HepG2 (cell line): ENCODE results near the gene ZBTB7C. TPM values are rescaled to one million over a fixed set of nuclear protein-coding genes. Genes with fewer than 3 reads are reported as not detected.

Source experiments
- ATAC-seq: fragments of 200-7000 bp; cut with Tn5 transposase; 3 replicates; pipeline ENCODE4 v1.9.1; 2020; ENCODE audit warnings: mild to moderate bottlenecking, moderate library complexity
- BruUV-seq: library from RNA; stranded (reverse); fragments of 400-500 nt; replicated peaks from 2 replicates; lab custom pipeline; 2021; lab: Mats Ljungman, UMichigan
- CTCF ChIA-PET: fragments of 300-600 bp; formaldehyde crosslinking; extraction: SDS; loops from one replicate; lab custom pipeline; 2021; ENCODE audit warnings: low total read pairs, inconsistent platforms, low intra/inter-chr PET ratio; lab: Yijun Ruan, JAX
- POLR2A ChIA-PET: fragments of 350-600 bp; sonication (Branson Sonifier 250); formaldehyde crosslinking; loops from one replicate; lab custom pipeline; 2020; ENCODE audit warnings: antibody characterized with exemption, inconsistent platforms; lab: Yijun Ruan, JAX
- DNase-seq: peaks from one replicate; pipeline ENCODE4 v3.0.0-alpha.2; 2015; ENCODE audit warnings: low spot score
- FAIRE-seq: peaks from 3 replicates; lab custom pipeline; 2011; peaks lifted over from hg19 to GRCh38; lab: Jason Lieb, UNC
- H2AFZ ChIP-seq: one replicate; pipeline ENCODE4 v1.6.1; 2011; ENCODE audit warnings: low read length, inconsistent platforms
- H3K27ac ChIP-seq: fragments of 300-600 bp; 3 replicates; pipeline ENCODE4 v1.8.0; 2011; ENCODE audit warnings: mixed run types, mild to moderate bottlenecking, mixed read lengths, low read length, inconsistent platforms; ENCODE audit not compliant: insufficient read depth; ENCODE audit errors: extremely low read length
- H3K27me3 ChIP-seq, 2 experiments: fragments of 200-600 bp in 1 of 2; 2 replicates in 1 of 2; 3 replicates in 1 of 2; pipeline versions ENCODE4 v1.6.0 to v1.8.0; 2011; ENCODE audit warnings: low read length in 2 of 2, mild to moderate bottlenecking in 2 of 2, moderate library complexity in 2 of 2, inconsistent platforms in 1 of 2; ENCODE audit not compliant: insufficient read depth in 2 of 2, control insufficient read depth in 1 of 2
- H3K36me3 ChIP-seq, 2 experiments: fragments of 200-600 bp in 1 of 2; replicated peaks in 1 of 2; 2 replicates in 1 of 2; 3 replicates in 1 of 2; pipeline versions ENCODE4 v1.5.1 to v1.8.0; 2011; ENCODE audit warnings: low read length in 2 of 2, inconsistent platforms in 1 of 2; ENCODE audit not compliant: insufficient read depth in 2 of 2, control insufficient read depth in 1 of 2
- H3K4me1 ChIP-seq: 2 replicates; pipeline ENCODE4 v1.5.1; 2012; ENCODE audit warnings: low read length, inconsistent platforms; ENCODE audit not compliant: insufficient read depth
- H3K4me2 ChIP-seq: 2 replicates; pipeline ENCODE4 v1.6.0; 2011; ENCODE audit warnings: low read depth, low read length, inconsistent platforms
- H3K4me3 ChIP-seq, 3 experiments: fragments of 200-600 bp in 1 of 3; sonication (generic), shearing (Covaris generic) in 1 of 3; replicated peaks in 1 of 3; 2 replicates each; pipeline ENCODE4 v1.5.1; 2011 to 2016; ENCODE audit warnings: low read length in 3 of 3, inconsistent platforms in 2 of 3, low read depth in 2 of 3, mild to moderate bottlenecking in 2 of 3, control low read depth in 1 of 3, mixed read lengths in 1 of 3; ENCODE audit not compliant: insufficient read depth in 1 of 3
- H3K79me2 ChIP-seq: one replicate; pipeline ENCODE4 v1.6.1; 2011; ENCODE audit warnings: low read length, inconsistent platforms; ENCODE audit not compliant: insufficient read depth
- H3K9ac ChIP-seq: 2 replicates; pipeline ENCODE4 v1.6.0; 2011; ENCODE audit warnings: mild to moderate bottlenecking, low read depth, low read length, inconsistent platforms; ENCODE audit not compliant: insufficient read depth
- H3K9me3 ChIP-seq: 2 replicates; pipeline ENCODE4 v1.5.1; 2012; ENCODE audit warnings: mild to moderate bottlenecking, low read length
- H4K20me1 ChIP-seq: 2 replicates; pipeline ENCODE4 v1.6.0; 2011; ENCODE audit warnings: inconsistent platforms, mild to moderate bottlenecking, low read length, moderate library complexity; ENCODE audit not compliant: insufficient read depth
- CENPX ChIP-seq: sonication (generic); formaldehyde crosslinking; IDR thresholded peaks from 2 replicates; pipeline ENCODE4 v1.9.0; 2021; ENCODE audit warnings: mild to moderate bottlenecking, missing genetic modification reagents, moderate library complexity
- ERF ChIP-seq: IDR thresholded peaks from 2 replicates; pipeline ENCODE4 v1.6.1; 2018; ENCODE audit warnings: missing biosample characterization, missing genetic modification reagents
- ESRRA ChIP-seq: sonication (generic); formaldehyde crosslinking; IDR thresholded peaks from 2 replicates; pipeline ENCODE4 v1.5.1; 2020; ENCODE audit warnings: mild to moderate bottlenecking, low read depth, missing genetic modification reagents
- GATA4 ChIP-seq: sonication (generic); IDR thresholded peaks from 2 replicates; pipeline ENCODE4 v1.6.1; 2016; ENCODE audit warnings: antibody characterized with exemption, low read depth, borderline replicate concordance
- MXD4 ChIP-seq: IDR thresholded peaks from 2 replicates; pipeline ENCODE4 v1.6.1; 2016; ENCODE audit warnings: mild to moderate bottlenecking, missing biosample characterization, missing genetic modification reagents
- NR2F6 ChIP-seq, 2 experiments: IDR thresholded peaks; 2 replicates each; pipeline ENCODE4 v1.6.1; 2016; ENCODE audit warnings: antibody characterized with exemption in 1 of 2, mild to moderate bottlenecking in 1 of 2
- PHF20 ChIP-seq: sonication (generic); formaldehyde crosslinking; IDR thresholded peaks from 2 replicates; pipeline ENCODE4 v1.5.0; 2020; ENCODE audit warnings: mild to moderate bottlenecking, missing genetic modification reagents
- RFX3 ChIP-seq: IDR thresholded peaks from 2 replicates; pipeline ENCODE4 v1.6.1; 2016; ENCODE audit warnings: missing biosample characterization, missing genetic modification reagents
- THAP11 ChIP-seq: IDR thresholded peaks from 2 replicates; pipeline ENCODE4 v1.6.1; 2016; ENCODE audit warnings: missing biosample characterization, missing genetic modification reagents
- ZFP62 ChIP-seq: sonication (generic); formaldehyde crosslinking; IDR thresholded peaks from 2 replicates; pipeline ENCODE4 v1.4.0; 2020; ENCODE audit warnings: missing genetic modification reagents
- ZIK1 ChIP-seq: sonication (generic); formaldehyde crosslinking; IDR thresholded peaks from 2 replicates; pipeline ENCODE4 v1.5.0; 2020; ENCODE audit warnings: mild to moderate bottlenecking, low read depth, missing genetic modification reagents, borderline replicate concordance
- ZNF580 ChIP-seq: IDR thresholded peaks from 2 replicates; pipeline ENCODE4 v1.6.1; 2016; ENCODE audit warnings: low read depth, borderline replicate concordance
- ZNF737 ChIP-seq: sonication (generic); formaldehyde crosslinking; IDR thresholded peaks from 2 replicates; pipeline ENCODE4 v1.5.0; 2020; ENCODE audit warnings: missing genetic modification reagents, mild to moderate bottlenecking, borderline replicate concordance
- ZNF780A ChIP-seq: sonication (generic); formaldehyde crosslinking; IDR thresholded peaks from 2 replicates; pipeline ENCODE4 v1.8.0; 2022; ENCODE audit warnings: mild to moderate bottlenecking, missing genetic modification reagents, moderate library complexity
- ZSCAN5A ChIP-seq: sonication (generic); formaldehyde crosslinking; IDR thresholded peaks from 2 replicates; pipeline ENCODE4 v1.8.0; 2022; ENCODE audit warnings: mild to moderate bottlenecking, missing genetic modification reagents, borderline replicate concordance
- WGBS: methylation state at CpG from one replicate; pipeline ENCODE4 v1.1.6; 2017; ENCODE audit warnings: low lambda C conversion rate; 5-methylcytosine and 5-hydroxymethylcytosine counted together
- in situ Hi-C: cut with HindIII; loops from 2 replicates; pipeline ENCODE4 v1.10.0; 2017; ENCODE audit warnings: low pct_unique_long_range_greater_than_20kb; ENCODE audit not compliant: extremely low pct_ligation_motif_present
- intact Hi-C: fragments of 100-400 bp; cut with micrococcal nuclease; formaldehyde crosslinking; loops from one replicate; pipeline ENCODE4 v1.10.0; 2022; ENCODE audit not compliant: unreplicated experiment
- polyA plus RNA-seq, 8 experiments: library from polyadenylated mRNA; depleted of rRNA in 3 of 8; stranded (reverse) in 7 of 8; unstranded in 1 of 8; fragments of >200 nt; fragmentation: Illumina TruSeq in 4 of 8; extraction: Trizol in 4 of 8; gene quantifications; 2 replicates each; pipeline versions ENCODE4 v1.2.1 to v1.2.3, GENCODE V29; 2011 to 2016; ENCODE audit warnings: low read depth in 4 of 8, missing spikeins in 1 of 8, mixed read lengths in 1 of 8; ENCODE audit not compliant: insufficient read depth in 1 of 8
- total RNA-seq, 5 experiments: library from RNA; depleted of rRNA; stranded (reverse); fragments of >200 nt; fragmentation: Illumina TruSeq; extraction: Trizol; gene quantifications; 2 replicates each; pipeline ENCODE4 v1.2.3, GENCODE V29; 2016; ENCODE audit warnings: low read depth in 1 of 5
- TF ChIP-seq, protein P1 (sequence below): sonication (generic); formaldehyde crosslinking; IDR thresholded peaks from 2 replicates; pipeline ENCODE4 v1.8.0; 2022; ENCODE audit warnings: mild to moderate bottlenecking, missing genetic modification reagents, moderate library complexity
- TF ChIP-seq, protein P2 (sequence below): sonication (generic); formaldehyde crosslinking; IDR thresholded peaks from 2 replicates; pipeline ENCODE4 v1.5.1; 2020; ENCODE audit warnings: mild to moderate bottlenecking, missing genetic modification reagents, borderline replicate concordance

Gene ZBTB7C
- total and polyA plus RNA-seq, 2 of the 13 experiments (the other 11 are each of a cell fraction or from before 2014, with no cell fraction given) = 0.01 to 0.04 TPM

- ATAC-seq (no peak), FAIRE-seq (no peak)
- Histone ChIP-seq H3K27me3 (no peaks in the 10 kb centered on the region), H4K20me1 (no peaks in the 10 kb centered on the region), H3K79me2 (no peaks in the 10 kb centered on the region), H3K27ac (no peak overlapping the region), H2AFZ (no peak overlapping the region), H3K4me1 (peaks cover 51% of the 10 kb centered on the region), H3K4me2 (no peak overlapping the region), H3K9ac (no peak overlapping the region)
- intact Hi-C loops = no loop called here
- POLR2A ChIA-PET = no interaction called here
- TF ChIP-seq NR2F6 (IDR thresholded peaks at IDR 0.05) = no peak
- no peak for TF ChIP-seq NR2F6 (CRISPR knock-in tag; IDR thresholded peaks at IDR 0.05)
- TF ChIP-seq ZNF780A = no peak
- no peak for TF ChIP-seq ERF (CRISPR knock-in tag)
- no peak for TF ChIP-seq ZSCAN5A (CRISPR knock-in tag)
- no peak for TF ChIP-seq ESRRA
- TF ChIP-seq ZFP62 (CRISPR knock-in tag) = no peak
- TF ChIP-seq PHF20 (CRISPR knock-in tag) = no peak
- TF ChIP-seq, protein P1, sequence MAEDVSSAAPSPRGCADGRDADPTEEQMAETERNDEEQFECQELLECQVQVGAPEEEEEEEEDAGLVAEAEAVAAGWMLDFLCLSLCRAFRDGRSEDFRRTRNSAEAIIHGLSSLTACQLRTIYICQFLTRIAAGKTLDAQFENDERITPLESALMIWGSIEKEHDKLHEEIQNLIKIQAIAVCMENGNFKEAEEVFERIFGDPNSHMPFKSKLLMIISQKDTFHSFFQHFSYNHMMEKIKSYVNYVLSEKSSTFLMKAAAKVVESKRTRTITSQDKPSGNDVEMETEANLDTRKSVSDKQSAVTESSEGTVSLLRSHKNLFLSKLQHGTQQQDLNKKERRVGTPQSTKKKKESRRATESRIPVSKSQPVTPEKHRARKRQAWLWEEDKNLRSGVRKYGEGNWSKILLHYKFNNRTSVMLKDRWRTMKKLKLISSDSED (CRISPR knock-in tag) = no peak
- no peak for TF ChIP-seq ZNF580 (CRISPR knock-in tag)
- TF ChIP-seq GATA4 = no peak
- TF ChIP-seq CENPX = no peak
- TF ChIP-seq, protein P2, sequence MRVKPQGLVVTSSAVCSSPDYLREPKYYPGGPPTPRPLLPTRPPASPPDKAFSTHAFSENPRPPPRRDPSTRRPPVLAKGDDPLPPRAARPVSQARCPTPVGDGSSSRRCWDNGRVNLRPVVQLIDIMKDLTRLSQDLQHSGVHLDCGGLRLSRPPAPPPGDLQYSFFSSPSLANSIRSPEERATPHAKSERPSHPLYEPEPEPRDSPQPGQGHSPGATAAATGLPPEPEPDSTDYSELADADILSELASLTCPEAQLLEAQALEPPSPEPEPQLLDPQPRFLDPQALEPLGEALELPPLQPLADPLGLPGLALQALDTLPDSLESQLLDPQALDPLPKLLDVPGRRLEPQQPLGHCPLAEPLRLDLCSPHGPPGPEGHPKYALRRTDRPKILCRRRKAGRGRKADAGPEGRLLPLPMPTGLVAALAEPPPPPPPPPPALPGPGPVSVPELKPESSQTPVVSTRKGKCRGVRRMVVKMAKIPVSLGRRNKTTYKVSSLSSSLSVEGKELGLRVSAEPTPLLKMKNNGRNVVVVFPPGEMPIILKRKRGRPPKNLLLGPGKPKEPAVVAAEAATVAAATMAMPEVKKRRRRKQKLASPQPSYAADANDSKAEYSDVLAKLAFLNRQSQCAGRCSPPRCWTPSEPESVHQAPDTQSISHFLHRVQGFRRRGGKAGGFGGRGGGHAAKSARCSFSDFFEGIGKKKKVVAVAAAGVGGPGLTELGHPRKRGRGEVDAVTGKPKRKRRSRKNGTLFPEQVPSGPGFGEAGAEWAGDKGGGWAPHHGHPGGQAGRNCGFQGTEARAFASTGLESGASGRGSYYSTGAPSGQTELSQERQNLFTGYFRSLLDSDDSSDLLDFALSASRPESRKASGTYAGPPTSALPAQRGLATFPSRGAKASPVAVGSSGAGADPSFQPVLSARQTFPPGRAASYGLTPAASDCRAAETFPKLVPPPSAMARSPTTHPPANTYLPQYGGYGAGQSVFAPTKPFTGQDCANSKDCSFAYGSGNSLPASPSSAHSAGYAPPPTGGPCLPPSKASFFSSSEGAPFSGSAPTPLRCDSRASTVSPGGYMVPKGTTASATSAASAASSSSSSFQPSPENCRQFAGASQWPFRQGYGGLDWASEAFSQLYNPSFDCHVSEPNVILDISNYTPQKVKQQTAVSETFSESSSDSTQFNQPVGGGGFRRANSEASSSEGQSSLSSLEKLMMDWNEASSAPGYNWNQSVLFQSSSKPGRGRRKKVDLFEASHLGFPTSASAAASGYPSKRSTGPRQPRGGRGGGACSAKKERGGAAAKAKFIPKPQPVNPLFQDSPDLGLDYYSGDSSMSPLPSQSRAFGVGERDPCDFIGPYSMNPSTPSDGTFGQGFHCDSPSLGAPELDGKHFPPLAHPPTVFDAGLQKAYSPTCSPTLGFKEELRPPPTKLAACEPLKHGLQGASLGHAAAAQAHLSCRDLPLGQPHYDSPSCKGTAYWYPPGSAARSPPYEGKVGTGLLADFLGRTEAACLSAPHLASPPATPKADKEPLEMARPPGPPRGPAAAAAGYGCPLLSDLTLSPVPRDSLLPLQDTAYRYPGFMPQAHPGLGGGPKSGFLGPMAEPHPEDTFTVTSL (CRISPR knock-in tag) = no peak
- TF ChIP-seq RFX3 (CRISPR knock-in tag) = no peak
- no peak for TF ChIP-seq ZIK1 (CRISPR knock-in tag)
- TF ChIP-seq MXD4 (CRISPR knock-in tag) = no peak
- no peak for TF ChIP-seq ZNF737 (CRISPR knock-in tag)
- no peak for TF ChIP-seq THAP11
- TF ChIP-seq, all 625 proteins: peak for 0
- no peaks in the 10 kb centered on the region for H3K9me3 ChIP-seq
- H3K4me3 ChIP-seq = no peak overlapping the region
- 65% methylated on average over 4 of the region's 4 CpGs for WGBS
- CTCF ChIA-PET = no interaction called here
- no peak for DNase-seq
- BruUV-seq = no TSS peak
- in situ Hi-C loops = no loop called here
- no peaks in the 10 kb centered on the region for H3K36me3 ChIP-seq
Measured at GRCh38 chr18:48155856-48156255, 253.3 kb downstream of the ZBTB7C start.
